ENCODE results near the gene SORCS2. TPM values are rescaled to one million over a fixed set of nuclear protein-coding genes. Genes with fewer than 3 reads are reported as not detected.

Gene SORCS2
- total and polyA plus RNA-seq, 2 of the 13 experiments (the other 11 are each of a cell fraction or from before 2014, with no cell fraction given): 0.82 to 1.0 TPM

- TF ChIP-seq DNMT3B (CRISPR knock-in tag; conservative IDR thresholded peaks at IDR 0.05): no peak
- no peak for TF ChIP-seq HOXA7 (CRISPR knock-in tag; IDR thresholded peaks at IDR 0.05)
- no peak for TF ChIP-seq ZNF460 (CRISPR knock-in tag; IDR thresholded peaks at IDR 0.05; ENCODE audit: borderline replicate concordance)
- no peak for TF ChIP-seq MTA3 (CRISPR knock-in tag; IDR thresholded peaks at IDR 0.05)
- TF ChIP-seq HIC2 (CRISPR knock-in tag; IDR thresholded peaks at IDR 0.05; ENCODE audit: low read depth): no peak
- TF ChIP-seq ZNF496 (CRISPR knock-in tag; IDR thresholded peaks at IDR 0.05; ENCODE audit: insufficient replicate concordance): no peak
Measured at GRCh38 chr4:7546809-7547367, 354.6 kb downstream of the SORCS2 start (continued).

- Histone ChIP-seq H3K36me3 (replicated peaks in 1 of 2; ENCODE audit: control insufficient read depth in 1 of 2, insufficient read depth in 2 of 2, low read length in 2 of 2) (no peaks in the 10 kb centered on the region), H4K20me1 (ENCODE audit: insufficient read depth, low read length) (no peaks in the 10 kb centered on the region), H3K27ac (ENCODE audit: extremely low read length, insufficient read depth, low read length) (no peak overlapping the region), H3K9me3 (ENCODE audit: low read length) (peaks cover 9% of the 10 kb centered on the region), H3K4me3 (replicated peaks in 1 of 3; ENCODE audit: insufficient read depth in 1 of 3, low read depth in 2 of 3, low read length in 3 of 3) (no peak overlapping the region), H3K4me2 (ENCODE audit: low read depth, low read length) (no peak overlapping the region), H3K79me2 (ENCODE audit: insufficient read depth, low read length) (no peaks in the 10 kb centered on the region), H2AFZ (ENCODE audit: low read length) (no peak overlapping the region), H3K27me3 (ENCODE audit: control insufficient read depth in 1 of 2, insufficient read depth in 2 of 2, low read length in 2 of 2) (no peaks in the 10 kb centered on the region), H3K4me1 (ENCODE audit: insufficient read depth, low read length) (no peaks in the 10 kb centered on the region; the same call in 1 of the 2 replicates), H3K9ac (ENCODE audit: insufficient read depth, low read depth, low read length) (no peak overlapping the region)
- FAIRE-seq (no peak), DNase-seq (ENCODE audit: low spot score) (no peak), ATAC-seq (no peak)
- in situ Hi-C loops (cut with HindIII; ENCODE audit: extremely low pct_ligation_motif_present, low pct_unique_long_range_greater_than_20kb): no loop called here
- ChIA-PET CTCF (ENCODE audit: low intra/inter-chr PET ratio, low total read pairs) (no interaction called here), POLR2A (no interaction called here)
- no TSS peak for BruUV-seq (replicated peaks)
- intact Hi-C loops (cut with micrococcal nuclease; ENCODE audit: unreplicated experiment): no loop called here
- TF ChIP-seq ZBTB43 (CRISPR knock-in tag; conservative IDR thresholded peaks at IDR 0.05) (no peak), TRIM24 (CRISPR knock-in tag; IDR thresholded peaks at IDR 0.05) (no peak), JUND (CRISPR knock-in tag; IDR thresholded peaks at IDR 0.05) (no peak), HIVEP1 (CRISPR knock-in tag; IDR thresholded peaks at IDR 0.05) (no peak), ZSCAN12 (CRISPR knock-in tag; IDR thresholded peaks at IDR 0.05) (no peak), CC2D1A (CRISPR knock-in tag; IDR thresholded peaks at IDR 0.05) (no peak)
- 74% methylated on average over 10 of the region's 10 CpGs for WGBS (ENCODE audit: low lambda C conversion rate)
Measured at GRCh38 chr4:7547368-7548040, 355.2 kb downstream of the SORCS2 start.
